ENCODE measurements around the gene RAB8A.

Gene RAB8A

GRCh38 chr19:16121967-16122366 lies 10.3 kb downstream of the RAB8A start:
- DNase-seq (ENCODE audit: low read depth): no peak
- no peak overlapping the region for H3K4me3 ChIP-seq (replicated peaks; ENCODE audit: low read depth, low read length)
- TF ChIP-seq CTCF (IDR thresholded peaks at IDR 0.05; ENCODE audit: low read length, missing control alignments): no peak

- TF ChIP-seq CTCF (IDR thresholded peaks at IDR 0.05; ENCODE audit: low read length, missing control alignments): no peak
- no peak overlapping the region for H3K4me3 ChIP-seq (replicated peaks; ENCODE audit: low read depth, low read length)
- DNase-seq (ENCODE audit: low read depth): no peak
Observed at GRCh38 chr19:16124953-16125352, 13.3 kb downstream of the RAB8A start.

GRCh38 chr19:16125737-16126495 lies 14.2 kb downstream of the RAB8A start:
- no peak overlapping the region for H3K4me3 ChIP-seq (replicated peaks; ENCODE audit: low read depth, low read length)
- DNase-seq (ENCODE audit: low read depth): no peak
- TF ChIP-seq CTCF (IDR thresholded peaks at IDR 0.05; ENCODE audit: low read length, missing control alignments): no peak

- no peak for DNase-seq (ENCODE audit: low read depth)
- no peak overlapping the region for H3K4me3 ChIP-seq (replicated peaks; ENCODE audit: low read depth, low read length)
- TF ChIP-seq CTCF (IDR thresholded peaks at IDR 0.05; ENCODE audit: low read length, missing control alignments): no peak
Observed at GRCh38 chr19:16127080-16127479, 15.4 kb downstream of the RAB8A start.

- no peak for DNase-seq (ENCODE audit: low read depth)
- TF ChIP-seq CTCF (IDR thresholded peaks at IDR 0.05; ENCODE audit: low read length, missing control alignments): no peak
Observed at GRCh38 chr19:16127776-16128371, 16.2 kb downstream of the RAB8A start.

GRCh38 chr19:16131648-16132047 lies 20.0 kb downstream of the RAB8A start:
- H3K4me3 ChIP-seq (replicated peaks; ENCODE audit: low read depth, low read length): no peak overlapping the region
- DNase-seq (ENCODE audit: low read depth): no peak
- no peak for TF ChIP-seq CTCF (IDR thresholded peaks at IDR 0.05; ENCODE audit: low read length, missing control alignments)

More at GRCh38 chr19:16127776-16128371, 16.2 kb downstream of the RAB8A start:
- no peak overlapping the region for H3K4me3 ChIP-seq (replicated peaks; ENCODE audit: low read depth, low read length)

Measured in fibroblast of pulmonary artery (primary cell).